Liver (tissue), 3 donors: ENCODE measurements around the gene PNKD.
A peak's percentile ranks its signal among the peaks of the same experiment; 100 is the strongest.

Experiments used
- CTCF ChIP-seq: fragments of 150-350 bp; IDR thresholded peaks from 2 replicates; pipeline ENCODE4 v1.5.1; 2017; ENCODE audit warnings: improper control_type of control experiment, low read depth, low read length; ENCODE audit not compliant: missing input control
- EGR1 ChIP-seq, 2 donors: IDR thresholded peaks; 2 replicates each; pipeline ENCODE4 v1.6.1; 2016 to 2018; ENCODE audit warnings: antibody characterized with exemption in 2 of 2, low read depth in 2 of 2
- GABPA ChIP-seq, 2 donors: IDR thresholded peaks in 1 of 2; conservative IDR thresholded peaks in 1 of 2; 2 replicates each; pipeline ENCODE4 v1.6.1; 2016; ENCODE audit warnings: antibody characterized with exemption in 2 of 2, mild to moderate bottlenecking in 1 of 2, moderate library complexity in 1 of 2
- JUND ChIP-seq, 2 donors: IDR thresholded peaks; 2 replicates each; pipeline ENCODE4 v1.6.1; 2016; ENCODE audit warnings: antibody characterized with exemption in 2 of 2
- TAF1 ChIP-seq: conservative IDR thresholded peaks from 2 replicates; pipeline ENCODE4 v1.6.1; 2016; ENCODE audit warnings: antibody characterized with exemption, mild to moderate bottlenecking
- YY1 ChIP-seq: IDR thresholded peaks from 2 replicates; pipeline ENCODE4 v1.6.1; 2016; ENCODE audit warnings: antibody characterized with exemption, mild to moderate bottlenecking
- donor health status: healthy.
- donor health status: healthy.

- TF ChIP-seq TAF1 = no peak
- no peak for TF ChIP-seq CTCF
- TF ChIP-seq GABPA (IDR thresholded peaks at IDR 0.05 in 1 of 2, conservative IDR thresholded peaks at IDR 0.05 in 1 of 2) = no peak
- TF ChIP-seq EGR1 (IDR thresholded peaks at IDR 0.05; ENCODE audit: low read depth in 2 of 2) = no peak
- peak; percentile 14 for TF ChIP-seq YY1
- TF ChIP-seq JUND (IDR thresholded peaks at IDR 0.05) = no peak
Measured at GRCh38 chr2:218332920-218333645, 62.8 kb downstream of the PNKD start.
